Measurements from ENCODE around the gene DLG1. TPM values are rescaled to one million over a fixed set of nuclear protein-coding genes. Genes with fewer than 3 reads are reported as not detected.
"Not testable (repeated sequence)": the region's sequence is repeated elsewhere in the genome, so short reads cannot be mapped to it uniquely, and the experiment has no call there.

The DLG1 gene
- total RNA-seq, 1 donor from 2014 or later, result 116 TPM

GRCh38 chr3:197200856-197201255 lies 97.6 kb downstream of the DLG1 start:
- intact Hi-C loops (cut with DNase I); ATAC-seq; DNase-seq (ENCODE audit: low spot score): not testable (repeated sequence)

DNA sequence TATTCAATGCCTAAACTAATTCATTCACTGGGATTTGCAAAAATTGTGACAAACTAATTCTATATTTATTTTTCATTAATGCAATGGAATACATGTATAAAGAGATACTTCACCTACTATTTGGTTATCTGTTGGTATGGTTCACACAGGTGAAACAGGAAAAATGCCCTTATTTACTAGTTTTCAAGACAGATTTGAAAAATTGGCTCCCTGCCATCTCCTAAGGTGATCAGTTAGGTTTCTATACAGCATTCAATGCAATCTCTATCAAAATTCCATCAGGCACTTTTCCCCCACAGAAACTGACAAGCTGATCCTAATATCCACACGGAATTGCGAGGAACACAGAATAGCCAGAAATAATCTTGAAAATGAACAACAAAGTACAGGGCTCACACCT lies 101.1 kb downstream of the DLG1 start:
- ATAC-seq, result no peak
- no peak for DNase-seq (ENCODE audit: low spot score)
- intact Hi-C loops (cut with DNase I), result no loop called here

- intact Hi-C loops (cut with DNase I), result no loop called here
- DNase-seq (ENCODE audit: low spot score), result no peak
These were observed 102.2 kb downstream of the DLG1 start for GRCh38 chr3:197196192-197196591.

DNA sequence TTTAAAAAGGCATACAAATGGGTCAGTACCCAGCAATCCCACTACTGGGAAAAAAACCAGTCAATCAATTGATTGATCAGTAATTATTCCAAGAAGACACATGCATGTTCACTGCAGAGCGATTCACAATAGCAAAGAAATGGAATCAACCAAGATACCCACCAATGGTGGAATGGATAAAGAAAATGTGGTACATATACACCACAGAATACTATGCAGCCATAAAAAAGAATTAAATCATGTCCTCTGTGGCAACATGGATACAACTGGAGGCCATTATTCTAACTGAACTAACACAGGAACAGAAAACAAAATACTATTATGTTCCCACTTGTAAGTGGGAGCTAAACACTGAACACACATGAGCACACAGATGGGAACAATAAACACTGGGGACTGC lies 103.1 kb downstream of the DLG1 start:
- DNase-seq (ENCODE audit: low spot score), result no peak
- intact Hi-C loops (cut with DNase I), result no loop called here
- no peak for ATAC-seq

More at GRCh38 chr3:197196192-197196591, 102.2 kb downstream of the DLG1 start:
- no peak for ATAC-seq

- ATAC-seq; DNase-seq (ENCODE audit: low spot score): not testable (repeated sequence)
These were observed 104.7 kb downstream of the DLG1 start for GRCh38 chr3:197193759-197194158.

DNA sequence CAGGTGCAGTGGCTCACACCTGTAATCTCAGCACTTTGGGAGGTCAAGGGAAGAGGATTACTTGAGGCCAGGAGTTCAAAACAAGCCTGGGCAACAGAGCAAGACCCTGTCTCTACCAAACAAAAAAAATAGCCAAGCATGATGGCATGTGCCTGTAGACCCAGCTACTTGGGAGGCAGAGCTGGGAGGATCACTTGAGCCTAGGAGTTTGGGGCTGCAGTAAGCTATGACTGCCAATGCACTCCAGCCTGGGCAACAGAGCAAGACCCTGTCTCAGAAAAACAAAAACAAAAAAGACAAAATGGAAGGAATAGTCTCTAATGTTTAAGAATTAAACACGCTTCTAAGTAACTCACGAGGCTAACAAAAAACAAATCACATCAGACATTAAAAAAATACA lies 106.5 kb downstream of the DLG1 start:
- ATAC-seq (no peak), DNase-seq (ENCODE audit: low spot score) (no peak)
- intact Hi-C loops (cut with DNase I), result no loop called here

More at GRCh38 chr3:197193759-197194158, 104.7 kb downstream of the DLG1 start:
- intact Hi-C loops (cut with DNase I), result not testable (repeated sequence)

- intact Hi-C loops (cut with DNase I), result no loop called here
- no peak for DNase-seq (ENCODE audit: low spot score)
- no peak for ATAC-seq
These were observed 108.8 kb downstream of the DLG1 start for GRCh38 chr3:197189623-197190022.

DNA sequence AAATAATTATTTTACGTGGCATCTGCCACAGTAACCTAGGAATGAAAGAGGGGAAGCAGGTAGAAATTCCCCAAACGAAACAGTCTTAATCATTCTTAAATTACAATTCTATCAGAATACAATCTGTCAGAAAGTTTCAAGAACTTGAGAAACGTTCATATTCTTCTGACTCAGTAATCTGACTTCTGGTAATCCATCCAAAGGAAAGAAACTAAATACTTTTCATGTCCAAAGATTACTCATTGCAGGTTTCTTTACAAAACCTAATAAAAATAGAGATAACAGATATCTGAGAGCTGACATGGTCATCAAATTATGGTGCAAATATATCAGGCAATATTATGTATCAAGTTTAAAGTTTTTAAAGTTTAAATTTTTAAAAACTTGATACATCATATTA lies 109.4 kb downstream of the DLG1 start:
- DNase-seq (ENCODE audit: low spot score) (no peak), ATAC-seq (no peak)
- intact Hi-C loops (cut with DNase I), result no loop called here

GRCh38 chr3:197186887-197187588 lies 111.4 kb downstream of the DLG1 start:
- peak; percentile 77 for ATAC-seq
- intact Hi-C loops (cut with DNase I), result no loop called here

DNA sequence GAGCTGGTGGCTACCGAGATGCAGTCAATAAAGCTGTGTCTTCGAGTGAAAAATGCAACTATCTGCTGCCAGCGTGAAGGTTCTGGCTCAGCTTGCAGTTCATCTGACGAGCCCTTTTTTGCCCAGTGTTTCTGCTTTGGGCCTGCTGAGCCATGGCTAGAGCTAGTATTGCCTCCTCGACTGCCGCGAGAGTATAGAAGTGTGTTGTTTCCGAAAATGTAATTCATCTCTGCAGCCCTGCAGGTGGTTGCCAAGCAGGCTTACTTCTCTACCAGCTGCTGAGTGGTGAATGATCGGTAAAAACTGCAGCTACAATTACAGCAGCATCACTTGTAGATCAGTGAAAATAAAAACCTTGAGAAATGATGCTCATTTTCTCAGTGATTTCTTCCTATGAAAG lies 114.8 kb downstream of the DLG1 start:
- DNase-seq (ENCODE audit: low spot score) (no peak), ATAC-seq (no peak)
- intact Hi-C loops (cut with DNase I), result no loop called here

More at GRCh38 chr3:197186887-197187588, 111.4 kb downstream of the DLG1 start:
- no peak for DNase-seq (ENCODE audit: low spot score)

- DNase-seq (ENCODE audit: low spot score) (no peak), ATAC-seq (peak; percentile 80)
- intact Hi-C loops (cut with DNase I), result no loop called here
These were observed 116.7 kb downstream of the DLG1 start for GRCh38 chr3:197181741-197182140.

GRCh38 chr3:197178998-197179397 lies 119.4 kb downstream of the DLG1 start:
- DNase-seq (ENCODE audit: low spot score) (no peak), ATAC-seq (no peak)
- intact Hi-C loops (cut with DNase I), result no loop called here

DNA sequence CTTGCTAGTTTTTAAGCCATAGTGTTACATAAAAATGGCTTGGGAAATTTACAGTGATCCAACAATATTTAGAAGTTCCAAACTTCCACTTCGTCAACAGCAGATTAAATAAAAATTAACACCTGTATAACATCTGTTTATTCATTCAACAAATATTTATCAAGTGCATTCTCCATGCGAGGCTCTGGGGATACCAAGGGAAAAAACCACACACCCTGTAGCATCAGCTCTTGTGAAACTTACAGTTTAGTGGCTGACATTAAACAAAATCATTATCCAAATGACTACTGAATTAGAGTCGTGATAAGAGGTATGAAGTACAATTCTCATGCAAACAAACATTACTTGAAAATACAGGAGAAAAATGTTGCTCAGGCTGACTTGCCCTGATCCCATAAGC lies 122.9 kb downstream of the DLG1 start:
- no peak for DNase-seq (ENCODE audit: low spot score)
- no peak for ATAC-seq
- intact Hi-C loops (cut with DNase I), result no loop called here

- intact Hi-C loops (cut with DNase I), result no loop called here
- no peak for ATAC-seq
- no peak for DNase-seq (ENCODE audit: low spot score)
These were observed 123.5 kb downstream of the DLG1 start for GRCh38 chr3:197174927-197175326.

- ATAC-seq (no peak), DNase-seq (ENCODE audit: low spot score) (no peak)
- intact Hi-C loops (cut with DNase I), result no loop called here
These were observed 124.8 kb downstream of the DLG1 start for GRCh38 chr3:197173620-197174019.

DNA sequence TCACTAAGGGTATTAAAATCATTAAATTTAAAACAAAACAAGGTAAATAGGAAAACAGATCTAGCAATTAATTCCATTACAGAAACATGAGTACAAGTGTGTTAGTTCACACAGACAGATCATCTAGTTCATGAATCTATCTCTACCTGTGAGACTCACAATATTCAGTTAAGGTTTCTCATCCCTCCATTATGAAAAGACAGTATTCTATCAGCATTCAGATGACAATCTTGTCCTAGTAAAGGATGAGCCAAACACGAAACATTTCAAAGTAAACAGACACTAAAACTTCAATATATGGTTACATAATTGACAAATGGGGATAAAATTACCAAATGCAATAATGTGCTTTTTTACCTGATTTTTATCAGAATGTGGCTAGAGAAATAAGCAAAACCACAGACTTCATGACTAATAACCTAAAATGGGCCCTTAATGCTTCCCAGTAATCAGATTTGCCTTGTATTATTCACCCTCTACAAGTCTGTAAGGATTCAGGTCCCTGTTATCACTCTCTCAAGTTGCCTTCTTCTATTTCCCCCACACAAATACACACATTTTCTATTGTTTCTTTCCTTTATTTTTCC lies 126.8 kb downstream of the DLG1 start:
- intact Hi-C loops (cut with DNase I), result no loop called here
- DNase-seq (ENCODE audit: low spot score) (no peak), ATAC-seq (no peak)

- DNase-seq (ENCODE audit: low spot score) (no peak), ATAC-seq (no peak)
- intact Hi-C loops (cut with DNase I), result no loop called here
These were observed 129.4 kb downstream of the DLG1 start for GRCh38 chr3:197169028-197169427.

DNA sequence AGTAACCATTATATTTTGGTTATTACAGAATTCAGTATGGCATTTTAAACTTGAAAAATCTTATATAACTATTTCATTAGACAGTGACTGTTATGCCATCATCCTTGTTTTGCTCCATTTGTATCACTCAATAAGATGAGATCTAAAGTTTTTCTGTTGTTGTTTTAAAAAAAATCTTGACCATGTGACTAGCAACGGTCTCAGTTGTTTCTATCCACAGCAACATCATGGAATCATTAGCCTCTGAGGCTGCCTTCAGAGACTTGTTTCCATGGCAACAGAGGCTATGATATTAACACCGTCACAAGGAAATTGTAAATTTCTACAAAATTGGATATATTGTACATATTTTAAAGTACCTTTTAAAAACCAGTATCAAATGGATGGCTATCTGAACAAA lies 129.8 kb downstream of the DLG1 start:
- DNase-seq (ENCODE audit: low spot score), result no peak
- peak; percentile 95 for ATAC-seq
- intact Hi-C loops (cut with DNase I), result no loop called here

- DNase-seq (ENCODE audit: low spot score) (no peak), ATAC-seq (peak; percentile 33)
- intact Hi-C loops (cut with DNase I), result no loop called here
These were observed 130.3 kb downstream of the DLG1 start for GRCh38 chr3:197168063-197168462.

DNA sequence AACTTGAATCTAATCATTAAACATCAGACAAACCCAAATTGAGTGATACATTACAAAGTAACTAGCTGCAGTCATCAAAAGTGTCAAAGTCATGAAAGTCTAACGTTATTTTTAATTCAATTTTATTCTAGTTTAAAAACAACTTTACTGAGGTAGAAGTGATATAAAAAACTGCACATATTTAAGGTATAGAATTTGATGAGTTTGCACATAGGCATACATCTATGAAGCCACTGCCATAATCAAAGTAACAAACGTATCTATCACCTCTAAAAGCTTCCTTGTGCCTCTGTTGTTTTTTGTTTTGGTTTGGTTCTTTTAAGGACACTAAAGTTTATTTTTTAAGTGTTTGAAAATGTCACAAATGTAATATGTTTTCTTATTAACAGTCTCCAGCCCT lies 130.9 kb downstream of the DLG1 start:
- ATAC-seq, result no peak
- no peak for DNase-seq (ENCODE audit: low spot score)
- intact Hi-C loops (cut with DNase I), result no loop called here

- intact Hi-C loops (cut with DNase I), result no loop called here
- peak; percentile 9 for ATAC-seq
- DNase-seq (ENCODE audit: low spot score), result no peak
These were observed 132.5 kb downstream of the DLG1 start for GRCh38 chr3:197165890-197166289.

All from sciatic nerve (tissue), 2 donors.